ENCODE results near the gene ZNF587. TPM values are rescaled to one million over a fixed set of nuclear protein-coding genes. Genes with fewer than 3 reads are reported as not detected.
"Not testable (repeated sequence)": the region's sequence is repeated elsewhere in the genome, so short reads cannot be mapped to it uniquely, and the experiment has no call there.

ZNF587 gene
- total and polyA plus RNA-seq, 10 of the 15 experiments (the other 5 are each of a cell fraction or from before 2014, with no cell fraction given) = 1.9 to 27.8 (median 13.5) TPM

GRCh38 chr19:57807541-57807940 lies 42.1 kb upstream of the ZNF587 start:
- Histone ChIP-seq H3K4me2 (ENCODE audit: control insufficient read depth, insufficient read depth) (no peak overlapping the region), H3K9me3 (replicated peaks; ENCODE audit: control insufficient read depth, insufficient read depth, low read length) (no peaks in the 10 kb centered on the region; the same call in 2 of the 3 replicates), H3K27me3 (replicated peaks in 1 of 2; ENCODE audit: control insufficient read depth in 2 of 2, insufficient read depth in 2 of 2, low read length in 1 of 2) (no peaks in the 10 kb centered on the region), H4K20me1 (ENCODE audit: control insufficient read depth, insufficient read depth) (no peaks in the 10 kb centered on the region), H3K36me3 (ENCODE audit: control insufficient read depth in 2 of 2, insufficient read depth in 2 of 2, low read length in 1 of 2) (peaks cover 5 to 7% of the 10 kb centered on the region in 2 experiments; a peak in 3 of 4 replicates), H2AFZ (ENCODE audit: control insufficient read depth, low read depth, low read length) (no peak overlapping the region), H3K79me2 (ENCODE audit: control insufficient read depth, insufficient read depth, low read length) (no peaks in the 10 kb centered on the region; the same call in 1 of the 2 replicates), H3K4me1 (ENCODE audit: control insufficient read depth, insufficient read depth, low read length) (peaks cover 6% of the 10 kb centered on the region), H3K27ac (ENCODE audit: control insufficient read depth, insufficient read depth) (no peak overlapping the region), H3K9ac (ENCODE audit: control insufficient read depth, insufficient read depth, low read length) (no peak overlapping the region), H3K4me3 (no peak overlapping the region)
- POLR2A ChIA-PET = no interaction called here
- in situ Hi-C loops (cut with MboI) (loop anchor here (25.0 kb wide), 1 partner anchor 1670 kb away; the partner anchor contains the start of gene ZNF444), intact Hi-C loops (cut with micrococcal nuclease; ENCODE audit: unreplicated experiment) (no loop called here)
- CTCF ChIA-PET = no interaction called here
- no peak for ATAC-seq
- no TSS peak for BruUV-seq (replicated peaks)
- 100% methylated on average over 2 of the region's 2 CpGs for WGBS (ENCODE audit: insufficient coverage, insufficient replicate concordance, low lambda C conversion rate, missing lambda C conversion rate)
- RAD21 ChIA-PET (ENCODE audit: unreplicated experiment) = no interaction called here
- TF ChIP-seq PAX5 (IDR thresholded peaks at IDR 0.05; ENCODE audit: borderline replicate concordance, low read depth, low read length) (no peak), BRCA1 (IDR thresholded peaks at IDR 0.05; ENCODE audit: low read depth, low read length) (no peak), CREB1 (IDR thresholded peaks at IDR 0.05; ENCODE audit: low read depth) (no peak), EGR1 (IDR thresholded peaks at IDR 0.05; ENCODE audit: borderline replicate concordance in 1 of 2, low read depth in 2 of 2, low read length in 2 of 2) (no peak)
- no peak for DNase-seq (ENCODE audit: low read depth, low spot score)
- SMC1A ChIA-PET (ENCODE audit: uncharacterized antibody, unreplicated experiment) = no interaction called here
- FAIRE-seq = no peak

GRCh38 chr19:57810410-57811295 lies 39.0 kb upstream of the ZNF587 start:
- H3K4me1 ChIP-seq (ENCODE audit: control insufficient read depth, insufficient read depth, low read length); H3K27ac ChIP-seq (ENCODE audit: control insufficient read depth, insufficient read depth); FAIRE-seq; H3K9ac ChIP-seq (ENCODE audit: control insufficient read depth, insufficient read depth, low read length); H4K20me1 ChIP-seq (ENCODE audit: control insufficient read depth, insufficient read depth); CTCF ChIA-PET; H3K9me3 ChIP-seq (replicated peaks; ENCODE audit: control insufficient read depth, insufficient read depth, low read length); H3K27me3 ChIP-seq (replicated peaks in 1 of 2; ENCODE audit: control insufficient read depth in 2 of 2, insufficient read depth in 2 of 2, low read length in 1 of 2); RAD21 ChIA-PET (ENCODE audit: unreplicated experiment); SMC1A ChIA-PET (ENCODE audit: uncharacterized antibody, unreplicated experiment); intact Hi-C loops (cut with micrococcal nuclease; ENCODE audit: unreplicated experiment); H3K4me3 ChIP-seq; BruUV-seq (replicated peaks); DNase-seq (ENCODE audit: low read depth, low spot score); H3K4me2 ChIP-seq (ENCODE audit: control insufficient read depth, insufficient read depth); ATAC-seq; H3K36me3 ChIP-seq (ENCODE audit: control insufficient read depth in 2 of 2, insufficient read depth in 2 of 2, low read length in 1 of 2); H2AFZ ChIP-seq (ENCODE audit: control insufficient read depth, low read depth, low read length): not testable (repeated sequence)
- in situ Hi-C loops (cut with MboI) = loop anchor here (25.0 kb wide), 1 partner anchor 1673 kb away; the partner anchor contains the start of gene ZNF444
- H3K79me2 ChIP-seq (ENCODE audit: control insufficient read depth, insufficient read depth, low read length) = peaks cover 17% of the 10 kb centered on the region
- POLR2A ChIA-PET = interaction anchor here (0.6 kb wide), 1 partner anchor 317 kb away, joined by 3 read pairs; no protein-coding TSS in a partner anchor
- WGBS (ENCODE audit: insufficient coverage, insufficient replicate concordance, low lambda C conversion rate, missing lambda C conversion rate) = 95% methylated on average over 16 of the region's 17 CpGs

Data from GM12878 (cell line).